ENCODE results near the gene SPPL2A. TPM values are rescaled to one million over a fixed set of nuclear protein-coding genes. Genes with fewer than 3 reads are reported as not detected.

SPPL2A gene
- total and polyA plus RNA-seq, 9 donors = 28.7 to 67.7 (median 44.1) TPM

DNA sequence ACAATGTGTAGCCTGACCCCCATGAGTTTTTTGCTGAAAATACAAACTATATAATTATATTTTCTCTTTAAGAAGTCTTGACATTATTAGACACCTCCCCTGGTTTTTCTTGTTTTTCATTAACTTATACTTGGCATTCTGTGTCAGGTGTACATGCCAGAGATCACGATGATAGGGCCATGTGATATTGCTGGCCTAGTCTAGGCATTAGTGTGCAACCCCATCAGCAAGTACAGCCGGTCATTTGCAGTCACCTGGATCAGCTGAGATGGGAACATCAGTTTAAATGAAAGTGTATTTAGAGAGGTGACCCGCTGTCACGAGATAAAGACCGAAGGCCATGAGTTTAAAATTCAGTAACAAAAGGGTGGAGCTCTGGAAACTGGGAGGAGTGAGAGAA, 12.6 kb upstream of the SPPL2A start:
- Histone ChIP-seq H3K27ac (ENCODE audit: low read length) (no peak overlapping the region), H3K4me1 (ENCODE audit: control insufficient read depth, insufficient read depth, low read length) (no peaks in the 10 kb centered on the region), H3K27me3 (ENCODE audit: control insufficient read depth, insufficient read depth, low read length) (no peaks in the 10 kb centered on the region), H3K4me3 (ENCODE audit: low read length) (no peak overlapping the region), H3K9me3 (replicated peaks; ENCODE audit: control insufficient read depth, low read depth, low read length) (no peaks in the 10 kb centered on the region), H3K36me3 (ENCODE audit: control insufficient read depth, insufficient read depth, low read length) (no peaks in the 10 kb centered on the region)
- no peak for DNase-seq
- 87% methylated on average over 3 of the region's 5 CpGs for WGBS (ENCODE audit: insufficient coverage)

DNA sequence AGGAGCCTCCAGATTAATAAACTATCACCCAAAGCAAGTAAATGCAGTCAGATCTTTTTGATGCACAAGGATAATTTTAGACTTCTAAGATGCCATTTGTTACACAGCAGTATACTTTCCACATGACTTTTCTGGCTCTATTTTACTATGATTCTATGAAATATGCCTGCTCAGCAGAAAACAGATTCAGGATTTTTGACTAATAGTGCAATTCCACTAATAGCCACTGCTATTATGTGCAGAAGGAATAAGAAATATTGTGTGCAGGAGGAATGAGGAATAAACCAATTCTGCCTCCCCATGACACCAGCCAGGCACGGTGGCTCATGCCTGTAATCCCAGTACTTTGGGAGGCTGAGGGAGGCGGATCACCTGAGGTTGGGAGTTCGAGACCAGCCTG, 11.5 kb upstream of the SPPL2A start:
- no peak overlapping the region for H3K4me3 ChIP-seq (ENCODE audit: low read length)
- no peak for DNase-seq
- no peaks in the 10 kb centered on the region for H3K9me3 ChIP-seq (replicated peaks; ENCODE audit: control insufficient read depth, low read depth, low read length)
- H3K4me1 ChIP-seq (ENCODE audit: control insufficient read depth, insufficient read depth, low read length) = no peaks in the 10 kb centered on the region
- 90% methylated on average over 2 of the region's 3 CpGs for WGBS (ENCODE audit: insufficient coverage)
- H3K27ac ChIP-seq (ENCODE audit: low read length) = no peak overlapping the region
- no peaks in the 10 kb centered on the region for H3K36me3 ChIP-seq (ENCODE audit: control insufficient read depth, insufficient read depth, low read length)
- H3K27me3 ChIP-seq (ENCODE audit: control insufficient read depth, insufficient read depth, low read length) = no peaks in the 10 kb centered on the region

DNA sequence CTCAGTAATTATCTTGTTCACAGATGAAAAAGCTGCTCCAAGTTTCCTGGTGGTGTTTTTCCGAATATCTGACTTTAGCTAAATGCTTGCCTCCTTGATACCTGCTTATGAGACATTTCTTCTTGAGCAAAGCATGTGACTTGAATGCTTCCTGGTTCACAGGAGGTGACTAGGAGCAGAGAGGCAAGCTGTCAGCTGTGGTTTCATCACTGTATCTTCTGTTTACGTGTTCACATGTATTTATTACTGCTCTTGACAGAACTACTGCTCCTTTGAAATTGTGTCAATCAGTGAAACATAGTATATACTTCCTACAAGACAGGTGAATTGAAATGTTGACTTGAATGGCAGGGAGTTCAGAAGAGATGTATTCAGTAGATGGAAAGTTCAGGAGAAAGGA, 8.9 kb upstream of the SPPL2A start:
- DNase-seq = no peak
- Histone ChIP-seq H3K4me3 (ENCODE audit: low read length) (no peak overlapping the region), H3K9me3 (replicated peaks; ENCODE audit: control insufficient read depth, low read depth, low read length) (no peaks in the 10 kb centered on the region), H3K27ac (ENCODE audit: low read length) (no peak overlapping the region), H3K36me3 (ENCODE audit: control insufficient read depth, insufficient read depth, low read length) (no peaks in the 10 kb centered on the region), H3K4me1 (ENCODE audit: control insufficient read depth, insufficient read depth, low read length) (no peaks in the 10 kb centered on the region), H3K27me3 (ENCODE audit: control insufficient read depth, insufficient read depth, low read length) (no peaks in the 10 kb centered on the region)
- 75% methylated on average over 1 of the region's 2 CpGs for WGBS (ENCODE audit: insufficient coverage)

DNA sequence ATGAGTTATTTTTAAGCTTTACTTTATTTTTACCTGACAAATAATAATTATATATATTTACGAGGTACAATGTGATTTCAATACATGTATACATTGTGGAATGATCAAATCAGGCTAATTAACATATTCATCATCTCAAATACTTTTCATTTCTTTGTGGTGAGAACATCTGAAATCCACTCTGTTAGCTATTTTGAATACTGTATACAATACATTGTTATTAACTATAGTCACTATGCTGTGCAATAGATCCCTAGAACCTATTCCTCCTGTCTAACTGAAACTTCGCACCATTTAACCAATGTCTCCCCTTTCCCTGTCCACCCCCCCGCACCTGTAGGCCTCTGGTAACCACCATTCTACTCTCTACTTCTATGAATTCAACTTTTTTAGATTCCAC, 7.9 kb upstream of the SPPL2A start:
- no peak overlapping the region for H3K27ac ChIP-seq (ENCODE audit: low read length)

GRCh38 chr15:50767332-50767861, 1.9 kb upstream of the SPPL2A start:
- Histone ChIP-seq H3K36me3 (ENCODE audit: control insufficient read depth, insufficient read depth, low read length) (no peaks in the 10 kb centered on the region), H3K9me3 (replicated peaks; ENCODE audit: control insufficient read depth, low read depth, low read length) (no peaks in the 10 kb centered on the region), H3K27me3 (ENCODE audit: control insufficient read depth, insufficient read depth, low read length) (no peaks in the 10 kb centered on the region), H3K4me3 (ENCODE audit: low read length) (no peak overlapping the region), H3K27ac (ENCODE audit: low read length) (no peak overlapping the region), H3K4me1 (ENCODE audit: control insufficient read depth, insufficient read depth, low read length) (peaks cover 6% of the 10 kb centered on the region)
- no peak for DNase-seq
- WGBS (ENCODE audit: insufficient coverage) = 65% methylated on average over 2 of the region's 2 CpGs

More for the DNA sequence above, 7.9 kb upstream of the SPPL2A start:
- H3K4me3 ChIP-seq (ENCODE audit: low read length) = no peak overlapping the region
- DNase-seq = no peak
- no CpG with 5 or more reads among the region's 3 CpGs for WGBS (ENCODE audit: insufficient coverage)
- H3K36me3 ChIP-seq (ENCODE audit: control insufficient read depth, insufficient read depth, low read length) = no peaks in the 10 kb centered on the region
- H3K27me3 ChIP-seq (ENCODE audit: control insufficient read depth, insufficient read depth, low read length) = no peaks in the 10 kb centered on the region
- H3K9me3 ChIP-seq (replicated peaks; ENCODE audit: control insufficient read depth, low read depth, low read length) = no peaks in the 10 kb centered on the region
- H3K4me1 ChIP-seq (ENCODE audit: control insufficient read depth, insufficient read depth, low read length) = no peaks in the 10 kb centered on the region

DNA sequence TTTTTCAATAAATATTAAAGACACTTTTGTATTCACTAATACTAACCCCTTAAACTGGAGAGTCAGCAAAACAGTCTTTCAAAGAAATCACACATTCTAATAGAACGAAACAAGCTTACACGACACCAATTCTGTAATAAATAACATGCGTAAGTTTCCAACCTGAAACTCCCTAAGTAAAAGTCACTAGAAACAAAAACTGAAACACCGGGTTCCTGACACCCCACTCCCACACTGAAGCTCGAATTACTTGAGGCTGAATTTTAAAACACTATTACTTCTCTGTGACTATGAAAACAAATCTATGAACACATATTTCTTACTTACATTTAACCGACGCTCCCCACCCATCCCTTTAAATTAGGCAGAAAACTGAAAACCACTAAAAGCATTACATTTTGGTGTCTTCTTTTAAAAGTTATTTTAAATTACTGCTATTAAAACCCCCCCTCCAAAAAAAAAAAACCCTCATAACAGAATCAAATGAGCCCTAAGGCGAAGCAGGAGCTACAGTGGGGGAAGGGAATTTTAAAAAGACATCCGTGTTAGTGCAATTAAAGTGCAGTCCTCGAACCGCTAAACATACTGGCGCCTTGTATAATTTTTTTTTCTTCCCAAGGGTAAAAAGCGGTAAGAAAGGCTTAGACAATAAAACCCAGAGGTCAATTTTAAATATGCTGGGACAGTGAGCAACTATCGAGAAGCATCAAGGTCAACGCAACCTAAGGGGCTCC, 878 bp downstream of the SPPL2A start:
- peak overlapping the region; percentile 83 for H3K4me3 ChIP-seq (ENCODE audit: low read length)
- DNase-seq = peak; percentile 66
- H3K4me1 ChIP-seq (ENCODE audit: control insufficient read depth, insufficient read depth, low read length) = peaks cover 6% of the 10 kb centered on the region
- H3K27ac ChIP-seq (ENCODE audit: low read length) = peak overlapping the region; percentile 95
- no peaks in the 10 kb centered on the region for H3K27me3 ChIP-seq (ENCODE audit: control insufficient read depth, insufficient read depth, low read length)
- no peaks in the 10 kb centered on the region for H3K9me3 ChIP-seq (replicated peaks; ENCODE audit: control insufficient read depth, low read depth, low read length)
- H3K36me3 ChIP-seq (ENCODE audit: control insufficient read depth, insufficient read depth, low read length) = peaks cover 4% of the 10 kb centered on the region
- 0% methylated on average over 7 of the region's 15 CpGs for WGBS (ENCODE audit: insufficient coverage)

GRCh38 chr15:50758712-50759205, 6.7 kb downstream of the SPPL2A start:
- Histone ChIP-seq H3K27me3 (ENCODE audit: control insufficient read depth, insufficient read depth, low read length) (no peaks in the 10 kb centered on the region), H3K36me3 (ENCODE audit: control insufficient read depth, insufficient read depth, low read length) (peaks cover 4% of the 10 kb centered on the region), H3K4me1 (ENCODE audit: control insufficient read depth, insufficient read depth, low read length) (no peaks in the 10 kb centered on the region), H3K4me3 (ENCODE audit: low read length) (no peak overlapping the region), H3K9me3 (replicated peaks; ENCODE audit: control insufficient read depth, low read depth, low read length) (no peaks in the 10 kb centered on the region), H3K27ac (ENCODE audit: low read length) (no peak overlapping the region)
- DNase-seq = no peak
- 100% methylated on average over 3 of the region's 4 CpGs for WGBS (ENCODE audit: insufficient coverage)

GRCh38 chr15:50753463-50753862, 12.0 kb downstream of the SPPL2A start:
- peaks cover 2% of the 10 kb centered on the region for H3K36me3 ChIP-seq (ENCODE audit: control insufficient read depth, insufficient read depth, low read length)
- H3K4me1 ChIP-seq (ENCODE audit: control insufficient read depth, insufficient read depth, low read length) = no peaks in the 10 kb centered on the region
- no peak overlapping the region for H3K4me3 ChIP-seq (ENCODE audit: low read length)
- DNase-seq = no peak
- H3K27me3 ChIP-seq (ENCODE audit: control insufficient read depth, insufficient read depth, low read length) = no peaks in the 10 kb centered on the region
- H3K27ac ChIP-seq (ENCODE audit: low read length) = no peak overlapping the region
- 100% methylated on average over 1 of the region's 1 CpG for WGBS (ENCODE audit: insufficient coverage)
- no peaks in the 10 kb centered on the region for H3K9me3 ChIP-seq (replicated peaks; ENCODE audit: control insufficient read depth, low read depth, low read length)

DNA sequence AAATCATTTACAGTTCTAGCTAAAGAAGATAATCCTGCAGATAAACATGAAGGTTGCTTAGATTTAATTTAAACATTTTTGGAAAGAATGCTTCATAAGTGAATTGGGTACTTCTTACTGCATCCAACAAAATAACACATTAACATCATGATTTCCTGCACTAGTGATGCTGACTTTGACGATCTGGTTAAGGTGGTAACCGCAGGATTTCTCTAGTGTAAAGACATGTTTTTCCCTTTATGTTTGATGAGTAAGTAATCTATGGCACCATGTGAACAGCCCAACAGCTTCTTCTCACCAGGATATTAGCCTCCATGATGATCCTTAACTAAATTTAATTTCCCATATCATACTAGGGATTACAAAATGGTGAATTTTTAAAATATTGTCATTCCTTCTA, 14.1 kb downstream of the SPPL2A start:
- Histone ChIP-seq H3K9me3 (replicated peaks; ENCODE audit: control insufficient read depth, low read depth, low read length) (no peaks in the 10 kb centered on the region), H3K36me3 (ENCODE audit: control insufficient read depth, insufficient read depth, low read length) (peaks cover 3% of the 10 kb centered on the region), H3K27ac (ENCODE audit: low read length) (no peak overlapping the region), H3K4me1 (ENCODE audit: control insufficient read depth, insufficient read depth, low read length) (no peaks in the 10 kb centered on the region), H3K4me3 (ENCODE audit: low read length) (no peak overlapping the region), H3K27me3 (ENCODE audit: control insufficient read depth, insufficient read depth, low read length) (no peaks in the 10 kb centered on the region)
- no CpG with 5 or more reads among the region's 2 CpGs for WGBS (ENCODE audit: insufficient coverage)
- DNase-seq = no peak

DNA sequence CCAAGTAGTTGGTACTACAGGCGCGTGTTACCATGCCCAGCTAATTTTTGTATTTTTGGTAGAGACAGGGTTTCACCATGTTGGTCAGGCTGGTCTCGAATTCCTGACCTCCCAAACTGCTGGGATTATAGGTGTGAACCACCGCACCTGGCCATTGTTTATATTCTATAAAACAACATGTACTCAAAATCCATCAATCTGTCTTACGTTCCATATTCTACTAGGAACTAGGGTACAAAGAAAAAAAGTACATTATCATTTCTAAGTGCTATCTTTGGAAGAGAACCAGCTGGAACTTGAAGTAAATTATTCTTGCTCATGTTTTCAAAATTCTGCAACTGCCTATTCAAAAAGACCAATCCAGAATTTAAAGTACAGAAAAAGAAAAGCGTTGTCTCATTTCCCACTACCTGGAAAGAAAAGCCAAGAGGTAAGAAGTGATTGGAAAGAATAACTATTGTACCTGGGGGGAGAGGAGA, 15.2 kb downstream of the SPPL2A start:
- Histone ChIP-seq H3K27me3 (ENCODE audit: control insufficient read depth, insufficient read depth, low read length) (no peaks in the 10 kb centered on the region), H3K9me3 (replicated peaks; ENCODE audit: control insufficient read depth, low read depth, low read length) (no peaks in the 10 kb centered on the region), H3K36me3 (ENCODE audit: control insufficient read depth, insufficient read depth, low read length) (peaks cover 9% of the 10 kb centered on the region), H3K4me1 (ENCODE audit: control insufficient read depth, insufficient read depth, low read length) (no peaks in the 10 kb centered on the region), H3K27ac (ENCODE audit: low read length) (no peak overlapping the region), H3K4me3 (ENCODE audit: low read length) (no peak overlapping the region)
- 100% methylated on average over 2 of the region's 6 CpGs for WGBS (ENCODE audit: insufficient coverage)
- DNase-seq = no peak
